Adipocyte (in vitro differentiated cells): ENCODE data around the gene MYO1E.

Experiments used
- DNase-seq: peaks from one replicate; pipeline ENCODE4 v3.0.0-alpha.2; 2015; ENCODE audit warnings: low read depth
- H3K27me3 ChIP-seq: replicated peaks from 2 replicates; pipeline ENCODE4 v1.7.0; 2013; ENCODE audit warnings: mild to moderate bottlenecking, low read length, moderate library complexity; ENCODE audit not compliant: control insufficient read depth, insufficient read depth
- H3K36me3 ChIP-seq: 2 replicates; pipeline ENCODE4 v1.7.0; 2013; ENCODE audit warnings: low read length, mild to moderate bottlenecking, moderate library complexity; ENCODE audit not compliant: control insufficient read depth, insufficient read depth, severe bottlenecking
- H3K4me1 ChIP-seq: 2 replicates; pipeline ENCODE4 v1.7.0; 2013; ENCODE audit warnings: mild to moderate bottlenecking, low read length, moderate library complexity; ENCODE audit not compliant: control insufficient read depth, insufficient read depth
- H3K4me3 ChIP-seq: 2 replicates; pipeline ENCODE4 v1.7.0; 2013; ENCODE audit warnings: mild to moderate bottlenecking, low read length, moderate library complexity
- H3K9ac ChIP-seq: 2 replicates; pipeline ENCODE4 v1.7.0; 2013; ENCODE audit warnings: mild to moderate bottlenecking, low read length, moderate library complexity
- H3K9me3 ChIP-seq: 2 replicates; pipeline ENCODE4 v1.7.0; 2013; ENCODE audit warnings: mild to moderate bottlenecking, low read length, moderate library complexity; ENCODE audit not compliant: control insufficient read depth

The MYO1E gene

GRCh38 chr15:59384507-59384906 is 11.8 kb upstream of the MYO1E start:
- no peaks in the 10 kb centered on the region for H3K36me3 ChIP-seq
- H3K4me3 ChIP-seq, result no peak overlapping the region
- no peak overlapping the region for H3K9ac ChIP-seq
- no peaks in the 10 kb centered on the region for H3K9me3 ChIP-seq
- no peak for DNase-seq
- H3K4me1 ChIP-seq, result peaks cover 13% of the 10 kb centered on the region
- H3K27me3 ChIP-seq, result no peaks in the 10 kb centered on the region

GRCh38 chr15:59380902-59381610 is 8.4 kb upstream of the MYO1E start:
- no peak for DNase-seq
- Histone ChIP-seq H3K4me1 (no peaks in the 10 kb centered on the region), H3K9ac (no peak overlapping the region), H3K27me3 (no peaks in the 10 kb centered on the region), H3K36me3 (no peaks in the 10 kb centered on the region), H3K9me3 (no peaks in the 10 kb centered on the region), H3K4me3 (no peak overlapping the region)

DNA sequence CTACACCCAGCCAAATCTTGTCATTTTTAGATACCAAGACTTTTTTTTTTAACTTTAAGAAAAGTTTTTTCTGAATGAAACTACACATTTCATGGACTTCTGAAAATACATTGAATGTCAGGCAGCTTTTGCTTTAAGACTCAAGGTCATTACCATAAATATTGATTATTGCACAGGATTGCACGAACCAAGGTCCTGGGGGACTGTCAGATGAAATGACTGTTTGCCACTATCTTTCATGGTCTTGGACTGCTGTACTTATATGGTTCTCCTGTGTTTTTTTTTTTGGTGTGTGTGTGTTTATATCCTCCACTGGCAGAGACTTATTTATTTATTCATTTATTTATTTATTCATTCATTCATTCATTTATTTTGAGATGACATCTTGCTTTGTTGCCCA is 6.9 kb upstream of the MYO1E start:
- Histone ChIP-seq H3K36me3 (no peaks in the 10 kb centered on the region), H3K4me3 (no peak overlapping the region), H3K9me3 (no peaks in the 10 kb centered on the region), H3K9ac (no peak overlapping the region), H3K4me1 (no peaks in the 10 kb centered on the region), H3K27me3 (no peaks in the 10 kb centered on the region)
- DNase-seq, result no peak

GRCh38 chr15:59378855-59379254 is 6.2 kb upstream of the MYO1E start:
- H3K9me3 ChIP-seq, result no peaks in the 10 kb centered on the region
- no peaks in the 10 kb centered on the region for H3K4me1 ChIP-seq
- H3K9ac ChIP-seq, result no peak overlapping the region
- no peak for DNase-seq
- no peak overlapping the region for H3K4me3 ChIP-seq
- no peaks in the 10 kb centered on the region for H3K27me3 ChIP-seq
- no peaks in the 10 kb centered on the region for H3K36me3 ChIP-seq

DNA sequence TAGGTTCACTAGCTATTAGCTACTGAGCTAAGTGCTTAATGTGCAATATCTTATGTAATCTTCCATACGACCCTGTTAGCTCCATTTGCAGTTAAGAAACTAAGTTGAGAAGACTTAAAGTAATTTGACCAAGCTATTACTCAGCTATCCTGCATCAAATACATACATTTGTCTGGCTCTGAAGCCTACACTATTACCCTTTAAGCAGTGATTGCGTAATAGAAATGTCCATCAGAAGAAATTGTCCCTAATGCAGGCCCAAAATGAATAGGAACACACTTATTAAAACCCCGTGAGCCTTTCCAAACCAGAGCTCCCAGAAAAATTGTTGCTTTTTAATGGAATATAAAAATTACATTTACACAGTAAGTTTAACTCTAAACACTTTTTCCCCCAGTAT is 5.3 kb upstream of the MYO1E start:
- H3K36me3 ChIP-seq, result no peaks in the 10 kb centered on the region
- no peaks in the 10 kb centered on the region for H3K9me3 ChIP-seq
- no peaks in the 10 kb centered on the region for H3K4me1 ChIP-seq
- H3K9ac ChIP-seq, result no peak overlapping the region
- no peak overlapping the region for H3K4me3 ChIP-seq
- DNase-seq, result peak; percentile 33
- no peaks in the 10 kb centered on the region for H3K27me3 ChIP-seq

- DNase-seq, result peak; percentile 53
- Histone ChIP-seq H3K27me3 (no peaks in the 10 kb centered on the region), H3K4me3 (no peak overlapping the region), H3K36me3 (no peaks in the 10 kb centered on the region), H3K9me3 (no peaks in the 10 kb centered on the region), H3K9ac (no peak overlapping the region), H3K4me1 (no peaks in the 10 kb centered on the region)
These were observed 4.1 kb upstream of the MYO1E start for GRCh38 chr15:59376733-59377132.

GRCh38 chr15:59373215-59373614 is 544 bp upstream of the MYO1E start:
- H3K9me3 ChIP-seq, result no peaks in the 10 kb centered on the region
- peak overlapping the region; percentile 94 for H3K9ac ChIP-seq
- peaks cover 6% of the 10 kb centered on the region for H3K4me1 ChIP-seq
- H3K27me3 ChIP-seq, result no peaks in the 10 kb centered on the region
- H3K36me3 ChIP-seq, result no peaks in the 10 kb centered on the region
- peak overlapping the region; percentile 83 for H3K4me3 ChIP-seq
- no peak for DNase-seq

- peak; percentile 72 for DNase-seq
- peak overlapping the region; percentile 94 for H3K9ac ChIP-seq
- H3K9me3 ChIP-seq, result no peaks in the 10 kb centered on the region
- no peaks in the 10 kb centered on the region for H3K27me3 ChIP-seq
- peaks cover 14% of the 10 kb centered on the region for H3K4me1 ChIP-seq
- H3K36me3 ChIP-seq, result no peaks in the 10 kb centered on the region
- peak overlapping the region; percentile 83 for H3K4me3 ChIP-seq
These were observed 966 bp downstream of the MYO1E start for GRCh38 chr15:59371458-59372351.

GRCh38 chr15:59369597-59369996 is 3.1 kb downstream of the MYO1E start:
- H3K36me3 ChIP-seq, result no peaks in the 10 kb centered on the region
- peak overlapping the region; percentile 83 for H3K4me3 ChIP-seq
- H3K9ac ChIP-seq, result no peak overlapping the region
- no peak for DNase-seq
- H3K27me3 ChIP-seq, result no peaks in the 10 kb centered on the region
- no peaks in the 10 kb centered on the region for H3K9me3 ChIP-seq
- peaks cover 21% of the 10 kb centered on the region for H3K4me1 ChIP-seq

- H3K4me3 ChIP-seq, result peak overlapping the region; percentile 4
- H3K36me3 ChIP-seq, result no peaks in the 10 kb centered on the region
- peak; percentile 13 for DNase-seq
- H3K9ac ChIP-seq, result peak overlapping the region; percentile 36
- no peaks in the 10 kb centered on the region for H3K9me3 ChIP-seq
- no peaks in the 10 kb centered on the region for H3K27me3 ChIP-seq
- H3K4me1 ChIP-seq, result peaks cover 32% of the 10 kb centered on the region
These were observed 5.6 kb downstream of the MYO1E start for GRCh38 chr15:59367022-59367451.

DNA sequence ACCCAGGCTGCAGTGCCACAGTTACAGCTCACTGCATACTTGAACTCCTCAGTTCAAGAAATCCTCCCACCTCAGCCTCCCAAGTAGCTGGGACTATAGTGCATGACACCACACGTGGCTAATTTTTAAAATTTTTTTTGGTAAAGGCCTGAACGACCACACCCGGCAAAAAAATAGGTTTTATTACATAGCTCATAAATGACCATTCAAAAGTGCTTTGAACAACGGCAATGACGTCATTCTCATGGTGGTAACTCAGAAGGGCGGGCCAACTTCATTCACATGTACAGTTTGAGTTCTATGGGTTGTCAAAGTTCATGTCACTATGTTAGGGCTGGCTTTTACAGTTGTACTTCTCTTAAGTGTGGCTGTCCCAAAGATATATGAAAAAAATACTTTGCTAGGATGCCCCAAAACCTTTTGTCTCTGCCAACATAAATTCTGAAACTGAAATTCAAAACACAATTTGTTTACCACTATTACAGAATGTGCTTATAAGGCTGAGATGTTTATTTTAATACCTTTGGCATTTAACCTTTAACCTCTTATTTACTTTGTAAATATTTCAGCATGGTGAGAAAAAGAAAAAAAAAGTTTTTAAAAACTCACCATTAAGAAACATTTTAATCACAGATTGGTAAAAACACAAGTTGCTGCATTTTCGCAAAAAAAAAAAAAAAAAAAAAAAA is 6.2 kb downstream of the MYO1E start:
- Histone ChIP-seq H3K36me3 (no peaks in the 10 kb centered on the region), H3K4me3 (no peak overlapping the region), H3K4me1 (peaks cover 33% of the 10 kb centered on the region), H3K9me3 (no peaks in the 10 kb centered on the region), H3K9ac (peak overlapping the region; percentile 36), H3K27me3 (no peaks in the 10 kb centered on the region)
- DNase-seq, result no peak
